GM21367 (cell line): ENCODE results near the gene PVR.
"Not testable (repeated sequence)": the region's sequence is repeated elsewhere in the genome, so short reads cannot be mapped to it uniquely, and the experiment has no call there.

Experiments
- ATAC-seq: cut with Tn5 transposase; IDR thresholded peaks from one replicate; pipeline ENCODE4 v1.9.1; 2021; ENCODE audit not compliant: unreplicated experiment

PVR gene

DNA sequence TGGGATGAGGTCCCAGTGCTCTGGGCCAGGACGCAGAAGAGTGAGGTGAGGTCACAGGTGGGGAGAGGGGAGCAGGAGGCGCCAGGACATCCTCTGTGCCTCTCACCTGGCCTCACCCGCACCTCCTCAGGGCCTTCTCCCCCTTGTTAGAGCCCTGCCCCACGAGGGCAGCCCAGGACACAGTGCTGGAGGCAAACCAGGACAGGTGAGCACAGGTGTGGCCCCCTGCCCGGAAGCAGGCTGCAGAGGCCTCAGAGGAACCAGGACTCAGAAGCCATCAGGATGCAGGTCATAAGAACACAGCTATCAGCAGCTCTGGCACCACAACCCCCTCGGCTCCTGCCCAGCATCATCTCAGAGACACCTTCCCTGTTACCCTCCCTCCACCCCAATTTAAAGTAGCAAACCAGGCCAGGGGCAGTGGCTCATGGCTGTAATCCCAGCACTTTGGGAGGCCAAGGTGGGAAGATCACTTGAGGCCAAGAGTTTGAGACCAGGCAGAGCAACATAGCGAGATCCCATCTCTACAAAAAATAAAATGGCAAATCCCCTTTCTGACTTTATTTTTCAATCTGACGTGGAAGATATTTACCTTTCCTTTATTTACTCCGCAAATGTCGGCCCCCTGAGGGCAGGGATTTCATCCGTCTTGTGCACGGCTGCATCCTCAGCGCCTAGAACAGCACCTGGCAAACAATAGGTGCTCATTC lies 54.9 kb downstream of the PVR start, which contains the start of gene CEACAM16:
TSS of gene CEACAM16 (plus strand) at position 660 of the 710 bp plus-strand sequence. CDS start 2,306 bp downstream, outside the sequence.
- ATAC-seq, result no peak

GRCh38 chr19:44700547-44700946 lies 56.8 kb downstream of the PVR start:
- ATAC-seq, result no peak

DNA sequence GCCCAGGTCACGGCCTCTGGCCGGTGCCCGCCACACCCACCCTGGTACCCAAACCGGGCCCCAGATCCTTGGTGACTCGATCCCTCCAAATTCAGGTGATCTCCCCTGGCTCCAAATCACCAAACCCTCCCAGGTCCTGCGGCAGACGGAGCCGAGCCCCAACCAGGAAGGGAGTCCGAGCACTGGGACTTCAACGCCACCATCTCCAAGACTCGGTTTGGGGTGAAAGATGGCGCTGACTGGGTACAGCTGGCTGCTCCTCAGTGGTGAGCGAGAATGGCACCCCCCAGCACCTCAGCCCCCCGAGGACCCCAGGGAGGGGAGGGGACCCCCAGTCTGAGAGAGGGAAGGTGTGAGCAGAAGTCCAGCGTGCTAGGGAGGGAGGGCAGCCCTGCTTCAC lies 57.5 kb downstream of the PVR start:
- ATAC-seq, result no peak

DNA sequence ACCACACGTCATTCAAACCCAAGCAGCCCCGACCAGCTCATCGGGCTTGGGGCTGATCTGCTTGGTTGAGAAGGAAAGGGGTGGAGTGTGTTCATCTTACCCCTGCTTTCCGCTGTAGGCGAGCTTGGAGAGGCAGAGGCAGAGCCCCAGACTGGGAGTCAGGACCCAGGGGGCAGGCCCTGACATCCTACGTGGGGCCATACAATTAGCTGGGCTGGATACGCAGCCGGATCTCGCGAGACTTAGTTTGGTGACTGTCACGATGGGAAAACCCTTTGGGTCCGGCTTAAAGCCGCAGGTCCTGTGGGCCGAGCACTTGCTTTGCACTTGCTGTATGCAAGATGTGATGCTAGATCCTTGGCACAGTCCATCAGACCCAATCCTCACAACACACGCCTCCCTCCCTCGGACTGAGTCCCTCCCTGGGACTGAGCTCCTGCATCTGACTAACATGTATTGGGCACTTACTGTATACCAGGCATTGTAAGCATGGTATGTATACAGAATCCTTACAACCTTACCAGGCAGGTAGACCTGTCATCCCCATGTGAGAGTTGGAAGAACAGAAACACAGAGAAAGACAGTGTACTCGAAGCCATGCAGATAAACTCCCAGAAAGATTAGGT lies 59.0 kb downstream of the PVR start:
- ATAC-seq, result no peak

GRCh38 chr19:44703336-44704078 lies 59.8 kb downstream of the PVR start:
- no peak for ATAC-seq

DNA sequence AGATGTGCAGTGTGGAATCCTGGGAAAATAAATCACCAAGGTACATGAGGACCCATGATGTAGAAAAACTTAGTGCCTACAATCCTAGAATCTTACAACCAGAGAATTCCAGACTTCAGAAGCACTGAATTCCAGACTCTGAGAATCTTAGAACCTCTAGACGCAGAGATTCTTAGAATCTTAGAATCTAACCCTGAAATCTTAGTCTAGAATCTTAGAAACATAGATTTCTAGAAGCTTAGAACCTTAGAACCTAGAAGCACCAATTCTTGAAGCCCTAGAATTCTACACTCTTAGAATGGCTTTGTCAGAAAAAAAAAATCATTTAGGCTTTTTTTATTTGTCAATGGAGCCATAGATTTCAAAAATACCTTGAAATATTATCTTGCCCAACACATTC lies 61.3 kb downstream of the PVR start:
- ATAC-seq, result no peak

GRCh38 chr19:44705502-44706010 lies 61.8 kb downstream of the PVR start:
- ATAC-seq, result no peak

GRCh38 chr19:44706506-44707236 lies 63.0 kb downstream of the PVR start:
- ATAC-seq, result no peak

DNA sequence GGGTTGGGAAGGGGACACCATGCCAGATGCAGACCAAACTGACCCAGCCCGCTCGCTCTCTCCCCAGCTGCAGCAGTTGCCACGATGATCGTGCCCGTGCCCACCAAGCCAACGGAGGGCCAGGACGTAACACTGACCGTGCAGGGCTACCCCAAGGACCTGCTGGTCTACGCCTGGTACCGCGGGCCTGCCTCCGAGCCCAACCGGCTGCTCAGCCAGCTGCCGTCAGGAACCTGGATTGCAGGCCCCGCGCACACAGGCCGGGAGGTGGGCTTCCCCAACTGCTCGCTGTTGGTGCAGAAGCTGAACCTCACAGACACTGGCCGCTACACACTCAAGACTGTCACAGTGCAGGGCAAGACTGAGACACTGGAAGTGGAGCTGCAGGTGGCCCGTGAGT lies 64.1 kb downstream of the PVR start:
- ATAC-seq, result no peak

GRCh38 chr19:44708940-44709339 lies 65.2 kb downstream of the PVR start:
- ATAC-seq, result no peak

DNA sequence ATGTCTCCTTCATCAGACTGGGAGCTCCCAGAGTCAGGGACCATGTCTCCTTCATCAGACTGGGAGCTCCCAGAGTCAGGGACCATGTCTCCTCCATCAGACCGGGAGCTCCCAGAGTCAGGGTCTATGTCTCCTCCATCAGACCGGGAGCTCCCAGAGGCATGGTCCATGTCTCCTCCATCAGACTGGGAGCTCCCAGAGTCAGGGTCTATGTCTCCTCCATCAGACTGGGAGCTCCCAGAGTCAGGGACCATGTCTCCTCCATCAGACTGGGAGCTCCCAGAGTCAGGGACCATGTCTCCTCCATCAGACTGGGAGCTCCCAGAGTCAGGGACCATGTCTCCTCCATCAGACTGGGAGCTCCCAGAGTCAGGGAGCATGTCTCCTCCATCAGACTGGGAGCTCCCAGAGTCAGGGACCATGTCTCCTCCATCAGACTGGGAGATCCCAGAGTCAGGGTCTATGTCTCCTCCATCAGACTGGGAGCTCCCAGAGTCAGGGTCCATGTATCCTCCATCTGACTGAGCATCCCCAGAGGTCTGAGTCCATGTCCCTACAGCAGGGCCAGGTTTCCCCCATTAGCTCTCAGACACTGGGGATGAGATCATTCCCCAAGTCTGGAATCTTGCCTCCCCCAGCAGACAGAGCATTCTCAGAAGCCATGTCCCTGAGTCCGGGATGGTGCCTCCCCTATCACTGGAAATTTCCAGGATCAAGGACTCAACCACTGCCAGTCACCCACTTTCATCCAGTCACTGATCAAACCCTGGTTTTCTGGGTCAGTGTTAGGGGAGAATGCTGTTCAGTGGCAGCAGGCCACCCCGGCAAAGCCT lies 65.9 kb downstream of the PVR start:
- not testable (repeated sequence) for ATAC-seq

DNA sequence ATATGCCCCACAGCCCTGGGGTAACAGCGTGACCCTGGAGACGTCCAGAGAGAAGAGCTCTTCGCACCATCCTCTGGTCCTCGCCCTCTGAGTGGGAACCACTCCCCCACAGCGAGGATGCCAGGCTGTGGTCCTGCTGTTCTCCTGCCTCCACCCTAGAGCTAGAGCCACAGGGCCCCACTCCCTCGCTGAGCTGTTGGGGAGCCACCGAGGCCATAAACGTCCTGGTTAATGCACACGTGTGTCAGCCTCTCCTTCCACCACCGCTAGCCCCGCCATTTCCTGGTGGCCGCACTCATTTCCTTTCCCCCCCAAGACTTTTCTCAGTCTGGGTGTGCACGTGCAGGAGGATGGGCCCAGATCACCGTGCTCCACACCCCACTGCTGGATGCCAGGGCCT lies 66.8 kb downstream of the PVR start:
- ATAC-seq, result no peak

GRCh38 chr19:44712864-44713515 lies 69.3 kb downstream of the PVR start:
- no peak for ATAC-seq
